HK-2 (cell line): ENCODE results near the gene DNASE1L1.

Experiments
- DNase-seq: peaks from one replicate; pipeline ENCODE4 v3.0.0-alpha.2; 2018; ENCODE audit not compliant: unreplicated experiment

The DNASE1L1 gene, protein sequence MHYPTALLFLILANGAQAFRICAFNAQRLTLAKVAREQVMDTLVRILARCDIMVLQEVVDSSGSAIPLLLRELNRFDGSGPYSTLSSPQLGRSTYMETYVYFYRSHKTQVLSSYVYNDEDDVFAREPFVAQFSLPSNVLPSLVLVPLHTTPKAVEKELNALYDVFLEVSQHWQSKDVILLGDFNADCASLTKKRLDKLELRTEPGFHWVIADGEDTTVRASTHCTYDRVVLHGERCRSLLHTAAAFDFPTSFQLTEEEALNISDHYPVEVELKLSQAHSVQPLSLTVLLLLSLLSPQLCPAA

DNA sequence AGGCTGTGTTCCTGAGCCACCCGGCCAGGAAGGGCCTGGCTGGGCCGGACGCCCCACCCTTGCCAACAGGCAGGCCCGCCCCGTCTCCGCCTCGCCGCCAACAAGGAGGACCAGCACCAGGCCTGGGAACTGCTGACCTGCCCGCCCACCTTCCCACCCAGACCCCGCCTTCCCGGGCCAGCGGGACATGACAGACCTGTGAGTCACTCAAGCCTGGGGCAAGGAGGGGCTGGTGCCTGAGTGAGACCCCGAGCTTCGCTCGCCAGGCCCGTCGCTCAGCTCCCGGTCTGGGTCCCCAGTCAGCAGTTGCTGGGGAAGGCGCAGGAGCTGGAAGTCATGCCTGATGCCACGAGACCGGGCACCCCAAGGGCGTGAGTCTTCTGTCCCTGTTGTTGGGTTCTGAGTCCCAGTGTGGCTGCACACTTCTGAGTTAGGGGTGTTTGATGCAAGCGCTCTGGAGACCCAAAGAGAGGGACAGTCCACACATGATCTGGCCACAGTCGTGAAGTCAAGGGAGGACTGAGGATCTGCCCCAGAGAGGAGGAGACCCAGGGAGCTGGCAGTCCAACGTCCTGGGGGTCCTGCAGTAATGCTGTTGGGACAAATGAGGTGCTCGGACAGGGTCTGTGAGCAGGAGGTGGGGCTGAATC lies at the start of gene DNASE1L1:
DNASE1L1 (minus strand) TSS at position 33 of the 650 bp plus-strand sequence. CDS start 3,686 bp downstream, outside the sequence.
- peak; percentile 95 for DNase-seq

DNA sequence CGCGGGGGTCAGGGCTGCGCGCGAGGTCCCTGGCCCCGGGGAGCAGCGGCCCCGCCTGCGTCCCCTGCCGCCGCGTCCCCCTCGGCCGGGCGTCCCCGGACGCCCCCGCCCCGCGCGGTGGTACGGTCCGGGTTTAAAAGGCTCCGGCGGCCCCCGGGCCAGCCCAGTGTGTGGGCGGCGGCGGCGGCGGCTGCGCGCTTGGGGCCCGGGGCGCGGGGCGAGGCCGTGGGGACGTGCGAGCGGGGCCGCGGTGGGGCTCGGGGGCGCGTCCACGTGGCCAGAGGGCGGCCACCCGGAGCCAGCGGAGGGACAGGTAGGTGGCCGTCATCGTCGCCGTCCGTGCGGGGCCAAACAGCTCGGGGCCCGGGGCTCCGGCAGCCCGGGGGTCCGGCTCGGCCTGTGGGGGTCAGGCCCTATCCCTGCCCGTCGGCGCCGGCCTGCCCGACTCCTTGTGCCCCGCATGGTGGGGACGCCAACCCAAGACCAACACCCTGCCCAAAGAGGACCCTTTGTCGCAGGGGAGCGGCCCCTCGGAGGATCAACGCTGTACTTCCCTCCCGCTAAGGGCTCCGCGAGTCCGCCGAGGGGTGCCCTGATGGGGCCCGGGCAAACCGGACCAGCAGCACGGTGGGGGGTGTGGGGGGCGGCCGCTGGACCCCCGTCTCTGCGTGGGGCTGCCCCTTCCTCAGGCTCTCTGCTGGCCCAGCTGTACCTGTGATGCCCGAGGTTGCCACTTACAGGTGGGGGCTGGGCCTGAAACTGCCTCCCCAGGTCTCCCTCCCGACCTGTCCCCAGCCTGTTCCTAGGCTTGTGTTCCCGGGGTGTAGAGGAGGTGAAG lies 49.3 kb upstream of the DNASE1L1 start, which contains the start of gene PLXNA3:
PLXNA3 (plus strand) TSS at position 166 of the 838 bp plus-strand sequence. CDS start 1,903 bp downstream, outside the sequence.
- peak; percentile 57 for DNase-seq

DNA sequence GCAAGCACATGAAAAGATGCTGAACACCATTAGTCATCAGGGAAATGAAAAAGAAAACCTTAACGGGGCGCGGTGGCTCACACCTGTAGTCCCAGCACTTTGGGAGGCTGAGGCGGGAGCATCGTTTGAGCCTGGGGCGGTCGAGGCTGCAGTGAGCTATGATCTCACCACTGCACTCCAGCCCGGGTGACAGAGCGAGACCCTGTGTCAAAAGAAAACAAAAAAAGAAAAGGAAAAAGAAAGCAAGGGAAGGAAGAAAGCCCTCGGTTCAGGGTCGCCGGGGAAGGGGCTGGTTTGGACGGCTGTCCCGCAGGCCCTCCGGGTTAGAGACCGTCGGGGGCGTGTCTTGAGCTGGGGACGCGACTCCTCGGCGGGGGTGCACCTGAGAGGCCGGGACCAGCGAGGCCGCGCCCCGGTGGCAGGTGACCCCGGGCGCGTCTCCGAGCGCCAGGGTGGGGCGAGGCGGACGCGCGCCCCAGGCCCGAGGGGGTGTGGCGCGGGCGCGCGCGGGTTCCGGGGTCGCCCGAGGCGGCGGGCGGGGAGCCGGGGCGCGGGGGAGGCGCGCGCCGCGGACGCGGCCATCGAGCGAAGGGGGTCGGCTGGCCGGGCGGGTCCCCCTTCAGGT lies 48.5 kb upstream of the DNASE1L1 start:
- DNase-seq: peak; percentile 44

DNA sequence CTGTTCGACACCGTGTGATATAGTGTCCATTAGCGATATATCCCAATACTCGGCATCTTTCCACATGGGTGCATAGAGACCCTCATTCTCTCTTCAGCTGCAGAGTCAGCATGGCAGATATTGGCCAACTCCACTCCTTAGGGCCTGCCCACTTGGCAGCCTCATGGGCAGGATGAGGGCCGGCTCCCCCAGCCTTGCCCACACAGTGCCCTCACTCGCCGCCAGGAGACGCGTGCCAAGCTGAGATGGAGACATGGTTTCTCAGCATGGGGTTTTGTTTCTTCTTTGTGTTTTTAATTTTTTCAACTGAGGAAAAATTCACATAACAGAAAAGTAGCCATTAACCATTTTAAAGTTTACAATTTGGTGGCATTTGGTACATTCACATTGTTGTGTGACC lies 43.8 kb upstream of the DNASE1L1 start:
- DNase-seq: no peak

DNA sequence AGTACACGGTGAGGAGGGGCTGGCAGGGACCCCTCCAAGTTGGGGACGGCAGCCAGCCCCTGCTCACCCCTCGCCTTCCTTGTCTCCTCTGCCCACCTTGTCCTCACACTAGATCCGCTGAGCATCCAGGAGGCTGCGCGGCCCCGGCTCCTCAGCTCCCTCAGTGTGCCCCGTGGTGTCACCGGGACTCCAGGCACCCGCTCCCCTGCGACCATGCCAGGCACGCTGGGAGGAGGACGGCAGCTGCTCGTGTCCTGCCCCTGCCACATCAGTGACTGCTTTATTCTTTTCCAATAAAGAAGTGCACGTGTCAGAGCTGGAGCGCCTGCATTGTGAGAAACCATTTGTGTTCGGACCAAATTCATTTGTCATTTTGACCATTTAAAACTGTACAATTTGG lies 41.3 kb upstream of the DNASE1L1 start:
- no peak for DNase-seq

DNA sequence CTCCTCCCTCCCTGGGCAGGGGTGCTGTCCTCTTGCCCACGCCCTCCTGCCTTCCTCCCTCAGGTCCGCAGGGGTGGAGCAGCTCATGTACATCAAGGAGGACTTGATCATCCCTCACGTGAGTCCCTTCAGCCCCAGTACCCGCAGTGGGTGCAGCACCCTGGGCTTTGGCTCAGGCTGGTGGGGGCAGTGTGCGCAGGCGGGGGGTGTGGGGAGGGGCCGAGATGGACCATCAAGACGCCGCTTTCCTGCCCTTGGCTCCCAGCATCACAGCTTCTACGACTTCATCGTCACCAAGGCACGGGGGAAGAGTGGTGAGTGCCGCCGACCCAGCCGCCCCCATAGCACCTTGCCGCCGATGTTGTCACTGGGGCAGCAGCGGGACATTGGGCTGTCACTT lies 40.6 kb upstream of the DNASE1L1 start:
- no peak for DNase-seq

DNA sequence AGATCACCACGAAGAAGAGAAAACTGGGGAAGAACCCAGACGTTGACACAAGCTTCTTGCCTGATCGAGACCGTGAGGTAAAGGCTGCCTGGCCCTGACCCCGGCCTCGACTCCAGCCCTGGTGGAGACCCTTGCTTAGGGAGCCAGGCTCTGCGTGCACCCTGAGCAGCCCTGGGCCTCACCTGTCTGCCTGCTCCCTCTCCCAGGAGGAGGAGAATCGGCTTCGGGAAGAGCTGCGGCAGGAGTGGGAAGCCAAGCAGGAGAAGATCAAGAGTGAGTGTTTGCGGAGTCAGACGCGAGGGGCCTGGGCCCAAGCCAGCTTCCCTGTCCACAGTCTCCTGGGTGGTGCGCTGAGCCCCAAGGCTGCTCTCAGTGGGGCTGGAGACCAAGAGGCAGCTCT lies 39.4 kb upstream of the DNASE1L1 start:
- DNase-seq: no peak

DNA sequence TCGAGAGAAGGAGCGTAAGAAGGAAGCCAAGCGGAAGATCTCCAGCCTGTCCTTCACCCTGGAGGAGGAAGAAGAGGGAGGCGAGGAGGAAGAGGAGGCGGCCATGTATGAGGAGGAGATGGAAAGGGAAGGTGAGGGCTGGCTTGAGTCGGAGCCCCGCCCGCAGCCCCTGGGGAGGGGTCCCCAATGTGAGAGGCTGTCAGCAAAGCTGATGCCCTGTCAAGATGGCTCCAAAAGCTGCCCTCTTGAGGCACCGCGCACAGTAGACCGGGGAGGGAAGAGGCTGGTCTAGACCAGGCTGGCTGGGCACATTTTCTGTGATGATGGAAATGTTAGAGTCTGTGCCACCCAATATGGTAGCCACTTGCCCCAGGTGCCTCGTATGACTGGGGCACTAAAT lies 37.4 kb upstream of the DNASE1L1 start:
- DNase-seq: no peak

DNA sequence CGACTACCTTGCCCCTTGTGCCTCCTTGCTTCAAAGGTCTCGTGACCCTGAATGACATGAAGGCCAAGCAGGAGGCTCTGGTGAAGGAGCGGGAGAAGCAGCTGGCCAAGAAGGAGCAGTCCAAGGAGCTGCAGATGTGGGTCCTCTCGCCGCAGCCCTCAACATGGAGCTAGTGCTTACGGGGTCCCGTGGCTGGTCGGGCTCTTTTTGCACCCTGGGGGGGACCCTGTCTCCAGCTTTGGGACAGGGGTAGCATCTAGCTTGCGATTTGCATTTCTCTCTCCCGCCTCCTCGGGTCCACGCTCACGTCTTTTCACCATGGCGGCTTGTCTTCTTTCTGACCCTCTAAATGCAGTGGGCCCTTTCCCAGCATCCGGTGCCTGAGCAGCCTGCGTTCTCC lies 36.7 kb upstream of the DNASE1L1 start:
- no peak for DNase-seq

DNA sequence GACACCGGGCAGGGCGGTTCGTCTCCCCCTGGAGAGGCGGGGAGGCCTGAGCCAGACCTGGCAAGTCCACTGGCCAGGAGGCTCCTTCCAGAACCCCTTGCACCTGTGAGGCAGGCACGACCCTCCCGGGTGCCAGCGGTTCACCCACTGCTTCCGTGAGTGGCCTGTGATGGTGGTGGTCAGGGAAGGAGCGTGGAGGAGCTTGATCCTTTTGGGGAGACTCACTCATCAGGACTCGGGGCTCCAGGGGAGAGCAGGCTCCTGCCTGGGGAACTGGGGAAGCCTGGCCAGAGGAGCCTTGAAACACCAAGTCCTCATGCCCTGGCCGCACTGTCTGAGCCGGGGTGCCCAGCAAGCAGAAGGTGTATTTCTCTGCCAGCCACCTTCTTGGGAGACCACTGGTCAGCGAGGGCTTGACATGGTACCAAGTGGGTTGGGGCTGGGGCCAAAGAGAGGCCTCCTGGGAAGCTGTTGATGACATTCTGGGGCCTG lies 35.7 kb upstream of the DNASE1L1 start:
- DNase-seq: no peak

DNA sequence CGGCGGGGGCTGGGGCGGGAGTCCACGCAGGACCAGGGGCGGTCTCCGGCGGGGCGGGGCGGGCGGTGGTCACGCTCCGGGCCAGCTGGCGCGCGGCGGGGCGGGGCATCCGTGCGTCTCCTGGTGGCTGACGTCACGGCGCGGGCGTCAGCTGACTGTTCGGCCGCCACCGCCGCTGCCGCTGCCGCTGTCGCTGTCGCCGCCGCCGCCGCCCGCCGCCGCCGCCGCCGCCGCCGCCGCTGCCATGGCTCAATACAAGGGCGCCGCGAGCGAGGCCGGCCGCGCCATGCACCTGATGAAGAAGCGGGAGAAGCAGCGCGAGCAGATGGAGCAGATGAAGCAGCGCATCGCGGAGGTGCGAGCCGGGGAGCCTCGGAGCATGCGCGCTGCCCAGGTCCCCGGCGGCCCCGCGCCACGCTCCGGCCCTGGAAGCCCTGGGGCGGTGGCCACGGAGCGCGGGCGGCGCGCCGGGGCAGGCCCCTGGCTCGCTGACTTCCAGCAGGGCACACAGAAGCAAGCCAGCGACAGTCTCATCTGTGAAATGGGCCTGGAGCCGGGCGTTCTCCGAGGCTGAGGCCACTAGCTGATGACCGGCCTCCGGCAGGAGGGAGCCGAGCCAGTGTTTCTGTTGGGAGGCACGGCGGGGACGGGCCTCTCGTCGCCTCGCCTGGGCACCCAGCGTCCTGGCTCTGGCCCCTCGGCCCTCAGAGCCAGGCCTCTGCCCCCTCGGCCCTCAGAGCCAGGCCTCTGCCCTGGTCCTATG lies 35.1 kb upstream of the DNASE1L1 start, which contains the start of gene FAM50A:
FAM50A (plus strand) TSS at position 150 of the 763 bp plus-strand sequence; CDS start at position 245, 95 bp downstream.
- DNase-seq: peak; percentile 68

DNA sequence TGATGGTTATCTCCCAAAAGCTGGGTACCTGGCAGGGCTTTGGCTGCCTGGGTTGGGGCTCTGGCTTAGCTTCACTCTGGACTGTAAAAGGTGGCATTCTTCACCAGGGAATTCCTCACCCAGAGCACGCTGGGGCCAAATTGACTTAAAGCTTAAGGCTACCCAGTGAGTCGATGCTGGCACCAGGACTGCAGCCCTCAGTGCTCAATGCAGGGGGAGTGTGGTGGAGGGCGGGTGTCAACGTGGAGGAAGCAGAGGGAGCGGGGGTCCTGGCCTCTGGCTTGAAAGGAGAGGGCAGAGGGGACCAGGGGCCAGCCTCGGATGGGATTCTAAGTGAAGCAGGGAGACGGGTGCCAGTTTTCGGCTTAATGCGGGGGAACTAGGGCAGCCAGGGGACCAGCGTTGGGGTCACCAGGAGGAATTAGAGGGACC lies 34.4 kb upstream of the DNASE1L1 start:
- DNase-seq: no peak

DNA sequence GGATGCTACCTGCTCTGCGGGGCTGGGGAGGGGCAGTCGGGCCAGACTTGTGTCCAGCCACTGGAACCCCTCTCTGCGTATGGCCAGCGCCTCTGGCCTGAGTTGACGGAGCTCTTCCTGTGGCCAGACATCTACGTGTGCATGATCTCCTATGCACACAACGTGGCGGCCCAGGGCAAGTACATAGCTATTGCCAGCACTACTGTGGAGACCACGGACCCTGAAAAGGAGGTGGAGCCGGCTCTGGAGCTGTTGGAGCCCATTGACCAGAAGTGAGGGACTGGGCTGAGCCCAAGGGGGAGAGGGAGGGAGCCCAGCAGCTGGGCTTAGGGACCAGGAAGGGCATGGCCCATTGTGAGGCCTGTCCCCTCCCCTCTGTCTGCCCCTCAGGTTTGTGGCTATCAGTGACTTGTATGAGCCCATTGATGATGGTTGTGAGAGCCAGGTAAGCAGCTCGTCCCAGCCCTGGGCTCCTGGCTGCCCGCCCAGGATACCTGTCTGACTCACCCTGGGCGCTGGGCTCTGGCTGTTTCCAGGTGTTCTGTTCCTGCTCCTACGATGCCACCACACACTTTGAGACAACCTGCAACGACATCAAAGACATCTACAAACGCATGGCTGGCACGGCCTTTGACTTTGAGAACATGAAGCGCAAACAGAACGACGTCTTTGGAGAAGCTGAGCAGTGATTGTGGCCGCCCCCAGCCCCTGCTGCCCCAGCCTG lies 33.1 kb upstream of the DNASE1L1 start:
- no peak for DNase-seq

DNA sequence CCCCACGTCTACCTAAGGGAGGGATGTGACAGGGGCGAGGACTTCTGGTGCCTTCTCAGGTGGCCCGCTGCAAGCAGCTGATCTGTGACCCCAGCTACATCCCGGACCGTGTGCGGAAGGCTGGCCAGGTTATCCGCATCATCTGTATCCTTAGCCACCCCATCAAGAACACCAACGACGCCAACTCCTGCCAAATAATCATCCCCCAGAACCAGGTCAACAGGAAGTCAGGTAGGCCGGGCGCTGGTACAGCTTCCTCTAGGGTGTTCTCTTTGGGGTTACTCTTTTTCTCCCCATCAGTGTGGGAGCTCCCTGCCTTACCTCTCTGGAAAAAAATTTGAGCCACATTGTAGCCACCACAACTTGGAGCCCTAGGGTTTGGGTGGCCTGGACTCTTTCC lies 32.5 kb upstream of the DNASE1L1 start:
- DNase-seq: no peak

DNA sequence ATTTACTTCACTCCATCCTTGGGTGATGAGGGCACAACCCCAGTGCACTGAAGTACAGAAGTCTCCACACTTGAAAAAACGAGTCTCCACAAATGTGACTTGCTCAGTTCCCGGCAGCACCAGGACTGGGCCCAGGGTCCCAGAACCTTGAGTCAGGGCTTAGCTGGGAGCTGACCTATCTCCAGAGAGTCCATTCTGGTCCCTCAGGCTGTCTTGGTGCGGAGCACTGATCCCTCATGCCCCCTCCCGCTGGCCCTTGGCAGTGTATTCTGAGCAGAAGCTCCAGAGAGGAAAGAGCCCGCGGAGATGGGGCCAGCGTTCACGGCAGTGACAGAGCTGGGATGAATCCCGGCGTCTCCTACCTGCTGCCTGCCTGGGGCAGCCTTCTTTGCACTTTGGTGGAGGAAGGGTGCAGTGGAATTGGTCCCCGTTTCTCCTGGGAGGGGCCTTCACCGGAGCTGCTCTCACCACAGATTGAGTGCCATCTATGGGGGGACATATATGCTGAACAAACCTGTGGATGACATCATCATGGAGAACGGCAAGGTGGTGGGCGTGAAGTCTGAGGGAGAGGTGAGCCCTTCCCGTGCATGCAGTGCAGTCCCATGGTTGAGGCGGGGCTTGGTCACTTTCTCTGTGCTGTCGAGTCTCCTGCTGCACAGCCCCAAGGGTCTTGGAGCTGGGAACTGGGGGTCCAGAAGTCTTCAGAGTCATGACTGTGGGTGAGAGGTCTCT lies 31.7 kb upstream of the DNASE1L1 start:
- no peak for DNase-seq

DNA sequence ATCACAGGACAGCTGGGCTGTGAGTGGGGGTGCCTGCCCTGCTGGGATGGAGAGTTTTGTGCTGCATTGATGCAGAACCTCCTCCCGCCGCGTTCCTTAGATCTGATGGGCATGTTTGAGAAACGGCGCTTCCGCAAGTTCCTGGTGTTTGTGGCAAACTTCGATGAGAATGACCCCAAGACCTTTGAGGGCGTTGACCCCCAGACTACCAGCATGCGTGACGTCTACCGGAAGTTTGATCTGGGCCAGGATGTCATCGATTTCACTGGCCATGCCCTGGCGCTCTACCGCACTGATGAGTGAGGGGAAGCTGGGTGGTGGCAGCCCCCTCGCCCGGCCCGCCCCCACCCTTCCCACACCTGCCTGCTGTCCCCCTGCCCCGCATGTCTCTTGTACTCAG lies 30.8 kb upstream of the DNASE1L1 start:
- no peak for DNase-seq

DNA sequence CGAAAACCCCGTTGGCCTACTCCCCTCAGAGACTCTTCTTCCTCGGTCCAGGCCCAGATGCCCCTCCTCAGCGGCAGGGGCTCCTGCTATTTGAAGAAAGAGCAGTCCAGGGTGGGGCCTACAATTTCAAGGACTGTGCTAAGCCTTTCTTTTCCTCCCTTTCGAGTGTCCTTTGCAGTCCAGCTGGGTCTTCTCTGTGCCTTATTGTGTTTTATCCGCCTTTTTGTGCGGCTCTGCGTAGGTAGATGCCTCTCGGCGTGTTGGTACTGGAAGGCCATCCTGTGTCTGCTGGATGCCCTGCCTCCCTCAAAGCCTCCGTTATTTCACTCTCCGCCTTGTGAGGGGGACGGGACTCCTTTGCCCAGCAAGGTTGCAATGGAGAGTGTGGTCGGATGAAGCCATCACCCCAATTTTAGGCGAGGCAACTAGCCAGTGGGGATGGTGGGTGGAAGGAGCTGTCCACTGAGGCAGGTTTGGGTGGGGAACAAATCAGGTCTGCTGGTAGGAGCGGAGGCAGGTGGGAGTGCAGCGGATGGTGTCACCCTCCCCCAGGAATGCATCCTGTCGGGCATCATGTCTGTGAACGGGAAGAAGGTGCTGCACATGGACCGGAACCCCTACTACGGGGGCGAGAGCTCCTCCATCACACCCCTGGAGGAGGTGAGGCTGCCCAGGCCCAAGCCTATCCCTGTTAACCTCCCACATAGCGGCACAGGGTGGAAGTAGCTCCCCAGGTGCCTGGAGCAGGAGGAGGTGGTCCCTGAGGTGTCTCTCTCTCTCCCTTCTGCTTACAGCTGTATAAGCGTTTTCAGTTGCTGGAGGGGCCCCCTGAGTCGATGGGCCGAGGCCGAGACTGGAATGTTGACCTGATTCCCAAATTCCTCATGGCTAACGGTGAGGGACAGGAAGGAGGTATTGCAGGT lies 29.2 kb upstream of the DNASE1L1 start:
- no peak for DNase-seq

DNA sequence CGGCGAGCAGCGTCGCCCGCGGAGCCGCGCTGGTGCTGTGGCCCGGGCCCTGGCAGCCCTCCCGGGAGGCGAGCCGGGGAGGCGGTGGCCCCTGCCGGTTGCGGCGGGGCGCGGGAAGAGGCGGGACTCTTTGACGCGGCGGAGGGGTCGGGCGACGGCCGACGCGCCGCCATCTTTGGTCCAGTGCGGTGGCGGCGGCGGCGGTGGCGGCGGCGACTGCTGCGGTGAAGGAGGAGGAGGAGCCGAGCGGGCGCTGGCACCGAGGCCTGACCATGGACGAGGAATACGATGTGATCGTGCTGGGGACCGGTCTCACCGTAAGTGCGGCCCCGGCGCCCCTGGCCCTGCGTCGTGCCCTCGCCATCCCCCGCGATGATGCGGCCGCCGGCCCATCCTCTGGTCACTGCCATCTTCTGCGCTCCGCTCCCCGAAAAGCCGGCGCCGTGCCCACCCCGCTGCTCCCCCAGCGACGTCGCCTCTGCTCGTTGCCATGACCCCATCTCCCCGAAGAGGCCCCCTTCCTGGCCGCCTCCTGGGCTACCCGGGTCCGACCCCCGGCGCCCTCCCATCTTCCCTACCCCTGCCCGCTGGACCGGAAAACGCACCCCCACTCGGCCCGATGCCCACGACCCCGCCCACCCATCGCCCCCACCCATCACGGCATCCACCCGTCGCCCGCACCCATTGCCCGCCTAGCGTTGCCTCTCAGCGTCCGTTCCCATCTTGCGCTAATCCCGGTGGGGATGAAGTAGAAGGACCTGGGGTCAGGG lies 28.1 kb upstream of the DNASE1L1 start, which contains the start of gene GDI1:
GDI1 (plus strand) TSS at position 172 of the 770 bp plus-strand sequence; CDS start at position 273, 101 bp downstream.
- peak; percentile 51 for DNase-seq
